Measurements from ENCODE around the gene IDE.
A peak's percentile ranks its signal among the peaks of the same experiment; 100 is the strongest.

DNA sequence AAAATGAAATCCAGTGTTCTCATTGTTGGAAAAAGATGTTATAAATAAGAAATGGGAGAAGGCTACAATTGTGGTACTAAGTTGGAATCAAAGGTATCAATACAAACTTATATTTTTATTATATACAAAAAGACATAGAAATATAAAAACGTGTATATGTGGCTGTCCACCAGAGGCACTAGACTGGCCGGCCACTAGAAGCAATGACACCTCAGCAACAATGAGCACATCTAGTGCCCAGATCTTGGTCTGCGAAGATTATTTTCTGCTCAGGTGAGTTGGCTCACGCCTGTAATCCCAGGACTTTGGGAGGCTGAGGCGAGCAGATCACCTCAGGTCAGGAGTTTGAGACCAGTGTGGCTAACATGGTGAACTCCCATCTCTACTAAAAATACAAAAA lies 21.6 kb downstream of the IDE start:
- TF ChIP-seq, protein P1, sequence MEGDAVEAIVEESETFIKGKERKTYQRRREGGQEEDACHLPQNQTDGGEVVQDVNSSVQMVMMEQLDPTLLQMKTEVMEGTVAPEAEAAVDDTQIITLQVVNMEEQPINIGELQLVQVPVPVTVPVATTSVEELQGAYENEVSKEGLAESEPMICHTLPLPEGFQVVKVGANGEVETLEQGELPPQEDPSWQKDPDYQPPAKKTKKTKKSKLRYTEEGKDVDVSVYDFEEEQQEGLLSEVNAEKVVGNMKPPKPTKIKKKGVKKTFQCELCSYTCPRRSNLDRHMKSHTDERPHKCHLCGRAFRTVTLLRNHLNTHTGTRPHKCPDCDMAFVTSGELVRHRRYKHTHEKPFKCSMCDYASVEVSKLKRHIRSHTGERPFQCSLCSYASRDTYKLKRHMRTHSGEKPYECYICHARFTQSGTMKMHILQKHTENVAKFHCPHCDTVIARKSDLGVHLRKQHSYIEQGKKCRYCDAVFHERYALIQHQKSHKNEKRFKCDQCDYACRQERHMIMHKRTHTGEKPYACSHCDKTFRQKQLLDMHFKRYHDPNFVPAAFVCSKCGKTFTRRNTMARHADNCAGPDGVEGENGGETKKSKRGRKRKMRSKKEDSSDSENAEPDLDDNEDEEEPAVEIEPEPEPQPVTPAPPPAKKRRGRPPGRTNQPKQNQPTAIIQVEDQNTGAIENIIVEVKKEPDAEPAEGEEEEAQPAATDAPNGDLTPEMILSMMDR (IDR thresholded peaks at IDR 0.05), result peak in 1 of 4 donors; percentile 14
- no peak for TF ChIP-seq POLR2A (IDR thresholded peaks at IDR 0.05)

All from right lobe of liver (tissue), 4 donors.